HG02610 (cell line): ENCODE data around the gene PLD3.
"Not testable (repeated sequence)": the region's sequence is repeated elsewhere in the genome, so short reads cannot be mapped to it uniquely, and the experiment has no call there.

Experiments used
- ATAC-seq: cut with Tn5 transposase; IDR thresholded peaks from one replicate; pipeline ENCODE4 v1.9.1; 2021; ENCODE audit warnings: mild to moderate bottlenecking, moderate library complexity; ENCODE audit not compliant: unreplicated experiment

PLD3 gene

DNA sequence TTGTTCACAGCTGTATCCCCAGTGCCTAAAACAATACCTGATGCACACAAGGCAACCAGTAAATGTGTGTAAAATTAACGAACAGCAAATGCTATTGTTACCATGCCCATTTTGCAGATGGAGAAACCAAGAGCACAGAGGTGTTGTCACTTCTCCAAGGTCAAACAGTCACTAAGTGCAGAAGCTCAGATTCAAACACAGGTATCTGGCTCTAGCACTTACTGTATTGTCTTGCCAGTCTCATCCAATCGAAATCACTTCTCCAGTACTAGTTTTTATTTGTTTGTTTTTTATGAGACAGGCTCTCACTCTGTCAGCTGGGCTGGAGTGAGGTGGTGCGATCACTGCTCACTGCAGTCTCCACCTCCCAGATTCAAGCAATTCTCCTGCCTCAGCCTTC lies 13.7 kb downstream of the PLD3 start:
- ATAC-seq = no peak

DNA sequence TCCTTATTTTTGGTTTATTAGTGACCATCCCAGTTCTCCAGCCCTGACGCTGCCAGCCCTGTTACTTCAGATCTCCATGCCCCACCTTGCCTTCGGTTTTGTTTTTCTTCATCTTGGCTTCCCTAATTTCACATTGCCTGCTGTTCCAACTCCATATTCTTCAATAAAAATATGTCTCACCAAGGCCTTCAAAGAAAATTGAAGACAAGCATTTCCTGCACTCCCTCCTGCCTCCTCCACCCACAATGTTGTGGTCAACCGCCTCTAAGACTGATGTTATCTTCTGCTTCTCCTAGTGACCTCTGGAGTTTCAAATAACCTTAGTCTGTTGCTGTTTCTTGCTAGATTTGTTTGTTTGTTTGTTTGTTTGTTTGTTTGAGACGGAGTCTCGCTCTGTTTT lies 14.6 kb downstream of the PLD3 start:
- ATAC-seq = no peak

DNA sequence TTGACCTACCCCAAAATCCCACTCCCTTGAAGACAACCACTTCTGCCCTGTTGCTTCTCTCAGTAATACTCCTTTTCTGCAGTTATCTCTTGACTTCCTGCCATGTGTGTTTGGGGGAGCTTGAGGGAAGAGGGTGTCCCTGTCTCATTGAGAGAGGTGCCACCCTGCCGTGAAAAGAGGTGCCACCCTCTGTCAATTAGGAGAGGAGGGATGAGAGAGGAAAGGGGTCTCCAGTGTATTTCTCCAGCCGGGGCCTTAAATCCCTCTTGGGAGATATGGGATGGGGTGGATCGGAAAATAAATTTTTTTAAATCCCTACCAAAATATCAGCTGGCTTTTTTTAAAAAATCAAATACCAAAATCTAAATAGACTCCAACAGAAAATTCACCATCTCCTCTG lies 16.5 kb downstream of the PLD3 start:
- no peak for ATAC-seq

DNA sequence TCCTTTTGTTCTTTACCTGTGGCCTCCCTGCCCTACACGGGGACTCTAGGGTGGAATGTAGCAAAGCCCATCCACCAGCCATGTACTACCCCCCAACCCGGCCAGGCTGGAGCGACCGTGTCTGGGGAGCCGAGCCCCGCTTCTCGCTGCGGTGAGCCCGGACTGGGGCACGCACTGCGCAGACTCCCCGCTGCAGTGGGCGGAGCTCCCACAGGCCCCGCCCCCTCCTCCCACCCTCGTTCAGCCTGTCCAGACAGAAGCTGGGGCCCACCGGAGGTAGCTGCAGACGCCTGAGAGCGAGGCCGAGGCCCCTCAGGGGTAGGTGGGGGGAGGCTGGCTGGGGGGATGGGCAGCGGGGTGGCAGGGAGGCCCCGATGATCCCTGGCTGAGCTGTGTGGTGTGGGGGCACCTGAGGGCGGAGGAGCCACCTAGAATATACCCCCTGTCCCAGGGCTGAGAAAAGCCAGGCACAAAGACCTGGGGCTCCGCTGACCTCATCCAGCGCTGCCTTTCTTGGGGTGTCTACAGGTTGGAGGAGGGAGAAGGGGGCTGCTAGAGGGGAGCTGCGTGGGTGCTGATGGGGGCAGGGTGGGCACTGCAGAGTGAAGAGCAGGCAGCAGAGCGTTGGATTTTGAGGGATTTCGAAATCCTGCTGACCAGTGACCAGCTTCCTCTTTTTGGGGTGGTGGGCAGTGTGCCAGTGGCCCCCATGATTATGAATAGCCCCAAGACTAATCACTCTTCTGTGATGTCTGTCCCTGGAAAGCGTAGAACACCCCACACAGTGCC lies 17.3 kb downstream of the PLD3 start:
- peak; percentile 46 for ATAC-seq

DNA sequence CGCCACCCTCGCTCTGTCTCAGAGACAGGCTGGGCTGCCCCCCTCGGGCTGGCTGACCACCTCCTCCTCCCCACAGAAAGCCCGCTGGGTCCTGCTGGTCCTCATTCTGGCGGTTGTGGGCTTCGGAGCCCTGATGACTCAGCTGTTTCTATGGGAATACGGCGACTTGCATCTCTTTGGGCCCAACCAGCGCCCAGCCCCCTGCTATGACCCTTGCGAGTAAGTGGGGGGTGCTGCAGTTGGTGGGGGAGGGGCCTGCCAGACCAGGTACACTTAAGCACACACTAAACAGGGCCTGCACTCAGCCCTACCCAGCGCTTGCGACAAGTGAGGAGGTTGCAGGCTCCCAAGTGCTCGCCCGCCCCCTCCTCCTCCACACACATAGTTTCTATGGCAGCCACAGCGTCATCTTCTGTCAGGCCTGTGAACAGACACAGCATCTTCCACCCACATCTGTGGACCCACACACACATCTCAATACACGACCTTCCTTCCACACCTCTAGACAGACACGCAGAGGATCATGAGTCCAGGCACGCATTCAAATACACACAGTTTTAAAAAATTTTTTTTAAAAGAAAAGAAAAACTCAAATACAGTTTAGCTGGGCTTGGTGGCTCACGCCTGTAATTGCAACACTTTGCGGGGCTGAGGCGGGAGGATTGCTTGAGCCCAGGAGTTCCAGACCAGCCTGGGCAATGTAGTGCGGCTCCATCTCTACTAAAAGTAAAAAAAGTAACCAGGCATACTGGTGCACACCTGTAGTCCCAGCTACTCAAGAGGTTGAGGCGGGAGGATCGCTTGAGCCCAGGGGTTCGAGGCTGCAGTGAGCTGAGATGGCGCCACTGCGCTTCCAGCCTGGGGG lies 18.4 kb downstream of the PLD3 start:
- ATAC-seq = no peak

DNA sequence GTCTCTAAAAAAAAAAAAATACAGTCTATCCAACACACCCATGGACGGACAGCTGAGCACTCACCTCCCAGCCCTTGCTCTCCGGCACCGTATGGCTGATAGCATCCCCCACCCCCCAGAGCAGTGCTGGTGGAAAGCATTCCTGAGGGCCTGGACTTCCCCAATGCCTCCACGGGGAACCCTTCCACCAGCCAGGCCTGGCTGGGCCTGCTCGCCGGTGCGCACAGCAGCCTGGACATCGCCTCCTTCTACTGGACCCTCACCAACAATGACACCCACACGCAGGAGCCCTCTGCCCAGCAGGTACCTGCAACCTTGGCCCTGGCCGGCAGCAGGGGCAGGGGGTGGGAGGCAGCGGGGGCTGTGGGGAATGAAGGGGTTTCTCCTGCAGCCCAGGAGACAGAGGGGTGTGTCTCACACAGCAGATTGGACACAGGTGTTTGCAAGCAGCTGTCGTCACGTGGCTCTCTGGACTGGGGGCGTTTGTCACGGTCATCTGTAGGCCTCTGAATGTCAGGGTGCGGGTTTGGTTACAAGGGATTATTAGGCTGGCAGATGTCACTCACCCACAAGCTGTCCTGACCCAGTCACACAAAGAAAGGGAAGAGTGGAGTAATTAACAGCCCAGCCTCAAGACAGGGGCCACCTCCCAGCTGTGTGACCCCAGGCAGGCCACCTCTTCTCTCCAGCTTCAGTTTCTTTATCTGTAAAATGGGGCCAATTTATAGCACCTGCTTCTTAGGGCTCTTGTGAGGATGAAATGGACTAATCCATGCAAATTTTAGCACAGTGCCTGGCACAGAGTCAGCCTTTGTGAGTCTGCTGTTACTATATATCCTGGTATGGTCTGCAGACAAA lies 19.3 kb downstream of the PLD3 start:
- ATAC-seq = no peak

DNA sequence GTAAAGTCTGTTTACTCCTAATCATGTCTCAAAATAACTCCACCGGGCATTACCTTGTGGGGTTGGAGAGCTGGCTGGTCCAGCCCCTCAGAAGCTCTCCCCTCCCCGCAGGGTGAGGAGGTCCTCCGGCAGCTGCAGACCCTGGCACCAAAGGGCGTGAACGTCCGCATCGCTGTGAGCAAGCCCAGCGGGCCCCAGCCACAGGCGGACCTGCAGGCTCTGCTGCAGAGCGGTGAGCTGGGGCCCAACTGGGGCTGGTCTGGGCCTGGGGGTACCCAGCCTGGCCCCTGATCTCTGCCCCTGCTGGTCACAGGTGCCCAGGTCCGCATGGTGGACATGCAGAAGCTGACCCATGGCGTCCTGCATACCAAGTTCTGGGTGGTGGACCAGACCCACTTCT lies 21.3 kb downstream of the PLD3 start:
- ATAC-seq = no peak

DNA sequence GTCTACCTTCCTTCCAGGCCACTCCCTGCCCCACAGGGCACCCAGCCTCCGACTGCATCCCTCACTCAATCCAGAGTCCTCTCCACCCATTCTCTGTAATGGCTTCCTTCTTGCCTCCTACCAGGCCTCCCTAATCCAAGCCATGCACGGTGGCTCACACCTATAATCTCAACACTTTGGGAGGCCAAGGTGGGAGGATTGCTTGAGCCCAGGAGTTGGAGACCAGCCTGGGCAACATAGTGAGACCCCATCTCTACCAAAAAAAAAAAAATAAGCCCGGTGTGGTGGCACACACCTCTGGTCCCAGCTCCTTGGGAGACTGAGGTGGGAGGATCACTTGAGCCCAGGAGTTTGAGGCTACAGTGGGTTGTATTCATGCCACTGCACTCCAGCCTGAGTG lies 21.8 kb downstream of the PLD3 start:
- ATAC-seq = not testable (repeated sequence)

DNA sequence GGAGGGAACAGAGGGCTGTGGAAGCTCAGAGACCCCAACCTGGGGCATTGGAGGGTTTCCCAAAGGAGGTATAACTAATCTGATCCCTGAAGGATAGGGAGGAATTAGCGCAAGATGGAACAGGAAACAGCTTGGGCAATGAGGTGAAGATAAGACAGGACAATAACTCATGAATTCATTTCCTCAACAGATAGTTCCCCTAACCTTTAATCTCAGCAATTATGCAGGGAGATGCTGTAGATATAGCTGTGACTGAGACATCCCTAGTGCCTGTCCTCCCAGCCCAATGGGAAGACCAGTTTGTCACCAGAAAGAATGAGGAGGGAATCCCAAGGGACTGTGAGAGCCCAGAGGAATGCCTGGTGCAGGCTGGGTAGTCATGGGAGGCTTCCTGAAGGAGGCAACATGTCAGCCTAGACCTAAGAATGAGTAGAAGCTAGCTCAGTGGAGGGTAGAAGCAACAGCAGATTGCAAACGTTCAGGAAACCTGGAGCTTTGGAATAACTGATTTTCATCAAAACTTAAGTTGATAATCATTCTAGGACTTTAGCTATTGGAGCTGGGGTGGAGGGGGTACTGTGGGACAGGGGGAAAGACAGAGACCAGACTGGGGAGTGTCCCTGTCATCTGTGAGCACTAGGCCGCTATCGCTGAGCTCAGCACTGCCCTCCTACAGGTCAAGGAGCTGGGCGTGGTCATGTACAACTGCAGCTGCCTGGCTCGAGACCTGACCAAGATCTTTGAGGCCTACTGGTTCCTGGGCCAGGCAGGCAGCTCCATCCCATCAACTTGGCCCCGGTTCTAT lies 22.7 kb downstream of the PLD3 start:
- ATAC-seq = no peak

DNA sequence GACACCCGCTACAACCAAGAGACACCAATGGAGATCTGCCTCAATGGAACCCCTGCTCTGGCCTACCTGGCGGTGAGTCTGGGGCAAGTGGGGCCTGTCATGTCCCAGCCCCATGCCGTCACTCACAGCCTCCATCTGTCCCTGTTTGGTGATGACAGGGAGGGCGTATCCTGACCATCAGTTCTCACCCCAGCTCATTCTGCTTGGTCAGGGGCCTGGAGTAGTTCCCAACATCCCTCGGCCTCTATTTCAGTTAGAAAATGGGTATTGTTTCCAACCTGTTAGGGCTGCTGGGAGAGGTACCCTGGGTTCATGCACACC lies 23.3 kb downstream of the PLD3 start:
- ATAC-seq = no peak

DNA sequence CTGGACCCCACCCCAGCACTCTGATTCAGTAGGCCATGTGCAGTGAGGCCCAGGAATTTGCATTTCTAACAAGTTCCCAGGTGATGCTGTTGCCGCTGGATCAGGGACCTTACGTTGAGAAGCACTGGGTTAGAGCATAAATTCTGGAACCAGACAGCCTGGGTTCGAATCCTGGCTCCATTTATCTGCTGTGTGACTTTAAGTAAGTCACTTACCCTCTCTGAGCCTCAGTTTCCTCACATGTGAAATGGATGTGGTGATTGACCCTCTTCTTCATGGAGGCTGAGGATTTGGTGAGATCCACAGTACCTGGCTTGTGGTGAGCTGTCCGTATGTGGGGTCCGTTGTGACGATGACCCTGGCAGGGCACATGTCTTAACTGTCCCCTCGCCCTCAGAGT lies 25.6 kb downstream of the PLD3 start:
- ATAC-seq = no peak

DNA sequence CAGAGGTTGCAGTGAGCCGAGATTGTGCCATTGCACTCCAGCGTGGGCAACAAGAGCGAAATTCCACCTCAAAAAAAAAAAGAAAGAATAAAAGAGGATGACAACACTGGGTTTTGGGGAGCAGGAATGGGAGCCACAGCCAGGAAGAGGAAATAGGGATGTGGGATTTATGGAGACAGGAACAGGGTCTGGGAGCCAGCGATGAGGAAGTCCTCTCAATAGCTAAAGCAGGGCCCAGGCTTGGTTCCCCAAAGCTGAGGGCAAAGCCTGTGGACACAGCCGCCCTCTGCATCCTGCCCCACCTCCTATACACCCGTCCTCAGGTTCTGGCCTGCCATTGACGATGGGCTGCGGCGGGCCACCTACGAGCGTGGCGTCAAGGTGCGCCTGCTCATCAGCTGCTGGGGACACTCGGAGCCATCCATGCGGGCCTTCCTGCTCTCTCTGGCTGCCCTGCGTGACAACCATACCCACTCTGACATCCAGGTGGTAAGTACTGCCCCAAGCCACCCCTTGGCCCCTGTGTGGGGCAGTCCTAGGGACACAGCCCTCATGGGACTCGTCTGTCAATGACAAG lies 27.9 kb downstream of the PLD3 start:
- ATAC-seq = no peak

DNA sequence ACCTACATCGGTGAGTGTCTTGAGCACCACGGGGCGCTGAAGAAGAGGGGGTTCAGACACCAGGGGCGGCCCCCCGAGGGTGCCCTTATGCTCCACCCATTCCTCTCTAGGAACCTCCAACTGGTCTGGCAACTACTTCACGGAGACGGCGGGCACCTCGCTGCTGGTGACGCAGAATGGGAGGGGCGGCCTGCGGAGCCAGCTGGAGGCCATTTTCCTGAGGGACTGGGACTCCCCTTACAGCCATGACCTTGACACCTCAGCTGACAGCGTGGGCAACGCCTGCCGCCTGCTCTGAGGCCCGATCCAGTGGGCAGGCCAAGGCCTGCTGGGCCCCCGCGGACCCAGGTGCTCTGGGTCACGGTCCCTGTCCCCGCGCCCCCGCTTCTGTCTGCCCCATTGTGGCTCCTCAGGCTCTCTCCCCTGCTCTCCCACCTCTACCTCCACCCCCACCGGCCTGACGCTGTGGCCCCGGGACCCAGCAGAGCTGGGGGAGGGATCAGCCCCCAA lies 29.4 kb downstream of the PLD3 start:
- no peak for ATAC-seq

DNA sequence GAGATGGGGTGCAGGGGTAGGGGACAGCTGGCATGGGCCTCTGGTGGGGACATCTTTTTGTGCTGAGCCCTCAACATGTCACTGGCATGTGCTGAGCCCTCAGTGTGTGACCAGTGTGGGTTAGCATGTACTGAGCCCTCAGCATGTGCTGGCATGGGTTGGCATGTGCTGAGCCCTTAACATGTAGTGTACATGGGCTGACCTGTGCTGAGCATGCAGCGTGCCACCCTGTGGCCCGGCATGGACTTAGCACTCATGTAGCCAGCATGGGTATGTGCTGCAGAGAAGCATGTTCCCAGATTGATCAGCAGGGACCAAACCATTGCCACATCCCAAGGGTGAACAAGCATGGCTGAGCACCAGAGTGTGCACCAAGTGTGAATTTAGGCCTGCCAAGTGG lies 30.0 kb downstream of the PLD3 start:
- no peak for ATAC-seq

DNA sequence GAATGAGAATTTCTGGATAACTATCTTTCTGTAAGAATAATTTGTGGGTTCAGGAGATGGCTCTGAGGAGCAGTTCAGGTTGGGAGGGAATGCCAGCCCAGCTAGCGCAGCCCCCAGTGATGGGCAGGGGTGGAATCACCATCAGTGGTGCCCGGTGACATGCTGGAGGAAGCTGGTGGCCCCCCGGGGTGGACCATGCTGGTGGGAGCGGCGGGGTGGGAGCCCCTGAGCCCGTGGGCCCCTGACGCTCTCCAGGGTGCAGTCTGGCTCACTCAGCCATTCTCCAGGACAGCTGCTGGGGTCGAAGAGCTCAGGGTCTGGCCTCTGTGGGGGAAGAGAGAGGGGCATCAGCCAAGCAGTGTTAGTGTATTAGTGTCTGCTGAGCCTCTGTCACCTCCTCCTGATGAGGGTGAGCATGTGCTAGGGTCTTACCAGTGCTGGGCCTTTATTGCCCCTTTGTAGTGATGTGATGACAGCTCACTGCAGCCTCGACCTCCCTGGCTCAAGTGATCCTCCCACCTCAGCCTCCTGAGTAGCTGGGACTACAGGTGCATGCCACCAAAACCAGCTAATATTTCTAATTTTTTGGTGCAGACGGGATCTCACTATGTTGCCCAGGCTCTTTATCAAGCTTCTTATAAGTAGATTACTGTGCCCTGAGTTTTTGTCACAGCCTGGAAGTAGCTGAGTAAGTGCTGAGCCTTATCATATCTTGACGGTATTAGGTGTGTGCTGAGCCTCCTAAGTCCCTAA lies 31.1 kb downstream of the PLD3 start:
- ATAC-seq = no peak

DNA sequence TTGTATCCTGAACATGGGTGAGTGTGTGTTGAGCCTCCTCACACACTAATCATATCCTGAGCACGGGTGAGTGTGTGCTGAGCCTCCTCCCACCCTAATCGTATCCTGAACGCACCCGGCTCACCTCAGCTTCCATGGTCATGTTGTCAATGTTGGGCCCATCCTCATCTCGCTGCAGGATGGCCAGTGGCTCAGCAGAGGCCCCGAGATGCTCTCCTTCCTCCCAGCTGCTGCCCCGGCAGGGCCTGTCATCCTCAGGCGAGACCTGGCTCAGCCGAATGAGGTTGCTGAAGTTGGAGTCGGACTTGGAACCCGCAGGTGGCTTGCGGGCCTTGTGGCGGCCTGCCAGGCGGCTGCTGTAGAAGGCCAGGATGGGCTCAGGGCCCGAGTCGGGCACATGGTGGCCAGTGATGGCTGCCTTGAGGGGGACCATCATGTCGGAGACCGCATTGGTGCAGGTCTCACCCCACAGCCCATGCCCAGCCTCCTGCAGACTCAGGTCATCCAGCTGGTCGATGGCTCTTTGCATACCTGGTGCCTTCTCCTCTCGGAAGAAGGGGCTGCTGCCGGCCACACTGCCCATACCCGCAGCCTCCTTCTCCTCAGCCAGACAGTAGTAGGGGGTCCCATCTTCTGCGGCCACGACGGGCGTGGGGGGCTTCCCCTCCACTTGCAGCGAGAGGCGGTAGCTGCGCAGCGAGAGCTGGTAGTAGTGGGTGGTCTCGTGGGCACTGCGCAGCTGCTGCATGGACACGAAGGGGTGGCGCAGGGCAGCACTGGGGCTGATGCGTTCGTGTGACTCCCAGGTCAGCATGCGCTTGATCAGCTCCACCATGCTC lies 31.9 kb downstream of the PLD3 start:
- ATAC-seq = no peak

DNA sequence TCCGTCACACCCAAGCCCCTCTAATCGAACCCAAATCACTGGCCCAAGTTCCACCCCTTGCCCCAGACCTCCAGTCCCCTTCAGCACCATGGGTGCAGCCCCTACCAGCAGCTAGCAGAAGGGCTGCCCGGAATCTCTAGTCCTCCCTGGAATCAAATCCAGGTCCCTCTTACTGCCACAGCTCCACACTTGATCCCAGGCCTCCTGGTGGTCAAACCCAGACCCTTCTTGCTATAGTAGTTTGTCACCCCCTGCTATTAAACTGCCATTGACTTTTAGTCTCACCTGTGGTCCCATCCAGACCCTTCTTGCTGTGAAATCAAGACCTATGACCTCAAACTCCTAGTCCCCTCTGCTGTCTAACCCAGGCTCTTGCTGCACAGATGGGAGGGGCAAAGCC lies 32.8 kb downstream of the PLD3 start:
- no peak for ATAC-seq

DNA sequence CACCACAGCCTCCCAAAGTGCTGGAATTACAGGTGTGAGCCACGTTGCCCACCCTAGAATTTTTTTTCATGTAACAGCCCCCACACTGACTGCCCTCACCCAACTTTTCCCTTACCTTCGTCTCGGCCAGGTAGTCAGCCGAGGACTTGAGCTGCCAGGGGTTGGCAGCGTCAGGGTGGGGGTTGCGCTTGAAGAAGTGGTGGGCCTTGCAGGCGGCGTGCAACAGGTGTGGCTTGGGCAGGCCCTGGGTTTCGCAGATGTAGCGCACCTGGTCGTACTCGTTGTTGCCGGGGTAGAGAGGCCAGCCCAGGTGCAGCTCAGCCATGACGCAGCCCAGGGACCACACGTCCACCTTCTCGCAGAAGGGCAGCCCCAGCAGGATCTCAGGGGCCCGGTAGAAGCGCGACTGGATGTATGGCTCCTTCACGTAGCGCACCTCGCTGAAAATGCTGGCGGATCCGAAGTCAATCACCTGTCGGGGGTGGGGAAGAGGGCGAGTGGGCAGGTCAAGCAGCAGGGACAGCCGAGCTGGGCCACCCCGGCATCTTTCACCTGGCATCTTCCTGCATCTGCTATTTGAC lies 35.3 kb downstream of the PLD3 start:
- no peak for ATAC-seq
